GM12878 (cell line): ENCODE measurements around the gene ATP1B2. TPM values are rescaled to one million over a fixed set of nuclear protein-coding genes. Genes with fewer than 3 reads are reported as not detected.
A peak's percentile ranks its signal among the peaks of the same experiment; 100 is the strongest.

Experiments used
- BMI1 ChIP-seq: fragments of 450-650 bp; IDR thresholded peaks from 2 replicates; pipeline ENCODE4 v1.6.1; 2016; ENCODE audit warnings: mild to moderate bottlenecking, moderate library complexity, borderline replicate concordance
- CREM ChIP-seq: IDR thresholded peaks from 2 replicates; pipeline ENCODE4 v1.6.1; 2014; ENCODE audit warnings: antibody characterized with exemption, low read depth
- FOS ChIP-seq: IDR thresholded peaks from 3 replicates; pipeline ENCODE4 v1.6.1; 2011; ENCODE audit warnings: borderline replicate concordance; ENCODE audit not compliant: insufficient read length; ENCODE audit errors: extremely low read depth
- FOXK2 ChIP-seq: fragments of 450-650 bp; IDR thresholded peaks from 2 replicates; pipeline ENCODE4 v1.6.1; 2017; ENCODE audit warnings: mild to moderate bottlenecking, moderate library complexity
- GABPA ChIP-seq: IDR thresholded peaks from 2 replicates; pipeline ENCODE4 v1.6.1; 2014; ENCODE audit warnings: antibody characterized with exemption, low read depth, mild to moderate bottlenecking, inconsistent platforms
- IKZF1 ChIP-seq: fragments of 450-650 bp; conservative IDR thresholded peaks from 2 replicates; pipeline ENCODE4 v1.6.1; 2017; ENCODE audit warnings: antibody characterized with exemption, mild to moderate bottlenecking
- MYB ChIP-seq: fragments of 150-350 bp; IDR thresholded peaks from 2 replicates; pipeline ENCODE4 v1.6.1; 2014; ENCODE audit warnings: mild to moderate bottlenecking, low read depth, low read length, borderline replicate concordance
- SIX5 ChIP-seq: IDR thresholded peaks from 2 replicates; pipeline ENCODE4 v1.6.1; 2011; ENCODE audit warnings: mild to moderate bottlenecking, low read depth, low read length, moderate library complexity; ENCODE audit not compliant: severe bottlenecking
- SUZ12 ChIP-seq: fragments of 200-600 bp; sonication (generic); IDR thresholded peaks from one replicate; pipeline ENCODE4 v1.6.1; 2018; ENCODE audit warnings: antibody characterized with exemption, mild to moderate bottlenecking; ENCODE audit not compliant: unreplicated experiment
- ZNF207 ChIP-seq: fragments of 450-650 bp; IDR thresholded peaks from 2 replicates; pipeline ENCODE4 v1.6.1; 2014; ENCODE audit warnings: antibody characterized with exemption, mild to moderate bottlenecking, borderline replicate concordance
- polyA plus RNA-seq, 11 experiments: library from polyadenylated mRNA; depleted of rRNA in 4 of 11; unstranded in 6 of 11; stranded (reverse) in 5 of 11; fragments of >200 nt; fragmentation: Nextera tagmentation in 4 of 11; fragmentation: Illumina TruSeq in 1 of 11; extraction: Ambion mirVana in 4 of 11; extraction: Trizol in 1 of 11; gene quantifications; 1 replicate in 1 of 11; 2 replicates in 10 of 11; pipeline versions ENCODE4 v1.2.1 to v1.2.3, GENCODE V29; 2011 to 2016; ENCODE audit warnings: inconsistent platforms in 2 of 11, missing spikeins in 2 of 11, low read depth in 1 of 11
- total RNA-seq, 4 experiments: library from RNA; depleted of rRNA in 3 of 4; stranded (reverse); fragments of >200 nt in 3 of 4; fragmentation: Illumina TruSeq in 1 of 4; extraction: Trizol in 1 of 4; gene quantifications; 2 replicates each; pipeline versions ENCODE4 v1.2.1 to v1.2.3, GENCODE V29; 2013 to 2021
- TF ChIP-seq, protein P1 (sequence below): fragments of 450-650 bp; IDR thresholded peaks from 2 replicates; pipeline ENCODE4 v1.6.1; 2016; ENCODE audit warnings: mild to moderate bottlenecking
- TF ChIP-seq, protein P2 (sequence below): fragments of 450-650 bp; IDR thresholded peaks from 2 replicates; pipeline ENCODE4 v1.6.1; 2018; ENCODE audit warnings: mild to moderate bottlenecking, low read depth, moderate library complexity; ENCODE audit not compliant: partially characterized antibody
- TF ChIP-seq, protein P3 (sequence below): IDR thresholded peaks from 2 replicates; pipeline ENCODE4 v1.6.1; 2011; ENCODE audit warnings: low read depth, low read length, improper control_type of control experiment, borderline replicate concordance
- TF ChIP-seq, protein P4 (sequence below): fragments of 150-350 bp; IDR thresholded peaks from 2 replicates; pipeline ENCODE4 v1.6.1; 2016; ENCODE audit warnings: low read depth, low read length
- TF ChIP-seq, protein P5 (sequence below): fragments of 450-650 bp; IDR thresholded peaks from 2 replicates; pipeline ENCODE4 v1.6.1; 2017; ENCODE audit warnings: low read depth, mild to moderate bottlenecking, moderate library complexity

Gene ATP1B2
- total and polyA plus RNA-seq, 10 of the 15 experiments (the other 5 are each of a cell fraction or from before 2014, with no cell fraction given): 0.03 to 0.29 (median 0.15) TPM; not detected in 3

DNA sequence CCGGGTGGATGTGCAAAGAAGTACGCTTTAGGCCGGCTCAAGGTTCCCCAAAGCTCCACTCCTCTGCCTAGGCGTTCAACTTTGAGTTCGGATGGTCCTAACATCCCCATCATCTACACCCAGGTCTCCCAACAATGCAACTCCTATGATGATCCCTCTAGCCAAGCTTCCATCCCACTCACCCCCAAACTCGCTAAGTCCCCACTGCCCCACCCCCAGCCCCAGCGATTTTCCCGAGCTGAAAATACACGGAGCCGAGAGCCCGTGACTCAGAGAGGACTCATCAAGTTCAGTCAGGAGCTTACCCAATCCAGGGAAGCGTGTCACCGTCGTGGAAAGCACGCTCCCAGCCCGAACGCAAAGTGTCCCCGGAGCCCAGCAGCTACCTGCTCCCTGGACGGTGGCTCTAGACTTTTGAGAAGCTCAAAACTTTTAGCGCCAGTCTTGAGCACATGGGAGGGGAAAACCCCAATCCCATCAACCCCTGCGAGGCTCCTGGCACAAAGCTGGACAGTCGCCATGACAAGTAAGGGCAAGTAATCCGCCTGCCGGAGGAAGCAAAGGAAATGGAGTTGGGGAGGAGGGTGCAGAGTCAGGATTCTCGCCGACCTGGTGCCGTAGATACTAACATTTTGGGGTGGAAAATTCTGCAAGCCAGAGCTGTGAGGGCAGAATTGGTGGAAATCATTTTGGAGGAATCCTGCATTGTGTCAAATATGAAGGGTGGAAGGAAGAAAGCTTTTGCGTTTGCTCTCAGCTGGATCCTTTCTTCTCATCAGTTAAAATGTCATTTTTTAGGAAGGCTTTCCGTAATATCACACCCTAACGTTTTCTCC, 36.6 kb downstream of the ATP1B2 start, which contains the start of gene TP53 (continued):
- TF ChIP-seq, protein P1, sequence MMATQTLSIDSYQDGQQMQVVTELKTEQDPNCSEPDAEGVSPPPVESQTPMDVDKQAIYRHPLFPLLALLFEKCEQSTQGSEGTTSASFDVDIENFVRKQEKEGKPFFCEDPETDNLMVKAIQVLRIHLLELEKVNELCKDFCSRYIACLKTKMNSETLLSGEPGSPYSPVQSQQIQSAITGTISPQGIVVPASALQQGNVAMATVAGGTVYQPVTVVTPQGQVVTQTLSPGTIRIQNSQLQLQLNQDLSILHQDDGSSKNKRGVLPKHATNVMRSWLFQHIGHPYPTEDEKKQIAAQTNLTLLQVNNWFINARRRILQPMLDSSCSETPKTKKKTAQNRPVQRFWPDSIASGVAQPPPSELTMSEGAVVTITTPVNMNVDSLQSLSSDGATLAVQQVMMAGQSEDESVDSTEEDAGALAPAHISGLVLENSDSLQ: peak; percentile 50
- TF ChIP-seq GABPA: peak; percentile 56; the same call in 1 of the 2 replicates
- TF ChIP-seq, protein P2, sequence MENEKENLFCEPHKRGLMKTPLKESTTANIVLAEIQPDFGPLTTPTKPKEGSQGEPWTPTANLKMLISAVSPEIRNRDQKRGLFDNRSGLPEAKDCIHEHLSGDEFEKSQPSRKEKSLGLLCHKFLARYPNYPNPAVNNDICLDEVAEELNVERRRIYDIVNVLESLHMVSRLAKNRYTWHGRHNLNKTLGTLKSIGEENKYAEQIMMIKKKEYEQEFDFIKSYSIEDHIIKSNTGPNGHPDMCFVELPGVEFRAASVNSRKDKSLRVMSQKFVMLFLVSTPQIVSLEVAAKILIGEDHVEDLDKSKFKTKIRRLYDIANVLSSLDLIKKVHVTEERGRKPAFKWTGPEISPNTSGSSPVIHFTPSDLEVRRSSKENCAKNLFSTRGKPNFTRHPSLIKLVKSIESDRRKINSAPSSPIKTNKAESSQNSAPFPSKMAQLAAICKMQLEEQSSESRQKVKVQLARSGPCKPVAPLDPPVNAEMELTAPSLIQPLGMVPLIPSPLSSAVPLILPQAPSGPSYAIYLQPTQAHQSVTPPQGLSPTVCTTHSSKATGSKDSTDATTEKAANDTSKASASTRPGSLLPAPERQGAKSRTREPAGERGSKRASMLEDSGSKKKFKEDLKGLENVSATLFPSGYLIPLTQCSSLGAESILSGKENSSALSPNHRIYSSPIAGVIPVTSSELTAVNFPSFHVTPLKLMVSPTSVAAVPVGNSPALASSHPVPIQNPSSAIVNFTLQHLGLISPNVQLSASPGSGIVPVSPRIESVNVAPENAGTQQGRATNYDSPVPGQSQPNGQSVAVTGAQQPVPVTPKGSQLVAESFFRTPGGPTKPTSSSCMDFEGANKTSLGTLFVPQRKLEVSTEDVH: peak; percentile 47
- TF ChIP-seq CREM: peak; percentile 62
- TF ChIP-seq ZNF207: peak; percentile 67; the same call in 1 of the 2 replicates
- TF ChIP-seq, protein P3, sequence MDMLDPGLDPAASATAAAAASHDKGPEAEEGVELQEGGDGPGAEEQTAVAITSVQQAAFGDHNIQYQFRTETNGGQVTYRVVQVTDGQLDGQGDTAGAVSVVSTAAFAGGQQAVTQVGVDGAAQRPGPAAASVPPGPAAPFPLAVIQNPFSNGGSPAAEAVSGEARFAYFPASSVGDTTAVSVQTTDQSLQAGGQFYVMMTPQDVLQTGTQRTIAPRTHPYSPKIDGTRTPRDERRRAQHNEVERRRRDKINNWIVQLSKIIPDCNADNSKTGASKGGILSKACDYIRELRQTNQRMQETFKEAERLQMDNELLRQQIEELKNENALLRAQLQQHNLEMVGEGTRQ: no peak; the same call in 1 of the 2 replicates
- TF ChIP-seq SUZ12: no peak
- TF ChIP-seq BMI1: no peak
- TF ChIP-seq IKZF1: peak; percentile 37
- no peak for TF ChIP-seq FOXK2
- TF ChIP-seq MYB: no peak
- TF ChIP-seq FOS: no peak
- peak; percentile 85 for TF ChIP-seq SIX5
- TF ChIP-seq, protein P4, sequence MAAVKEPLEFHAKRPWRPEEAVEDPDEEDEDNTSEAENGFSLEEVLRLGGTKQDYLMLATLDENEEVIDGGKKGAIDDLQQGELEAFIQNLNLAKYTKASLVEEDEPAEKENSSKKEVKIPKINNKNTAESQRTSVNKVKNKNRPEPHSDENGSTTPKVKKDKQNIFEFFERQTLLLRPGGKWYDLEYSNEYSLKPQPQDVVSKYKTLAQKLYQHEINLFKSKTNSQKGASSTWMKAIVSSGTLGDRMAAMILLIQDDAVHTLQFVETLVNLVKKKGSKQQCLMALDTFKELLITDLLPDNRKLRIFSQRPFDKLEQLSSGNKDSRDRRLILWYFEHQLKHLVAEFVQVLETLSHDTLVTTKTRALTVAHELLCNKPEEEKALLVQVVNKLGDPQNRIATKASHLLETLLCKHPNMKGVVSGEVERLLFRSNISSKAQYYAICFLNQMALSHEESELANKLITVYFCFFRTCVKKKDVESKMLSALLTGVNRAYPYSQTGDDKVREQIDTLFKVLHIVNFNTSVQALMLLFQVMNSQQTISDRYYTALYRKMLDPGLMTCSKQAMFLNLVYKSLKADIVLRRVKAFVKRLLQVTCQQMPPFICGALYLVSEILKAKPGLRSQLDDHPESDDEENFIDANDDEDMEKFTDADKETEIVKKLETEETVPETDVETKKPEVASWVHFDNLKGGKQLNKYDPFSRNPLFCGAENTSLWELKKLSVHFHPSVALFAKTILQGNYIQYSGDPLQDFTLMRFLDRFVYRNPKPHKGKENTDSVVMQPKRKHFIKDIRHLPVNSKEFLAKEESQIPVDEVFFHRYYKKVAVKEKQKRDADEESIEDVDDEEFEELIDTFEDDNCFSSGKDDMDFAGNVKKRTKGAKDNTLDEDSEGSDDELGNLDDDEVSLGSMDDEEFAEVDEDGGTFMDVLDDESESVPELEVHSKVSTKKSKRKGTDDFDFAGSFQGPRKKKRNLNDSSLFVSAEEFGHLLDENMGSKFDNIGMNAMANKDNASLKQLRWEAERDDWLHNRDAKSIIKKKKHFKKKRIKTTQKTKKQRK: no peak
- TF ChIP-seq, protein P5, sequence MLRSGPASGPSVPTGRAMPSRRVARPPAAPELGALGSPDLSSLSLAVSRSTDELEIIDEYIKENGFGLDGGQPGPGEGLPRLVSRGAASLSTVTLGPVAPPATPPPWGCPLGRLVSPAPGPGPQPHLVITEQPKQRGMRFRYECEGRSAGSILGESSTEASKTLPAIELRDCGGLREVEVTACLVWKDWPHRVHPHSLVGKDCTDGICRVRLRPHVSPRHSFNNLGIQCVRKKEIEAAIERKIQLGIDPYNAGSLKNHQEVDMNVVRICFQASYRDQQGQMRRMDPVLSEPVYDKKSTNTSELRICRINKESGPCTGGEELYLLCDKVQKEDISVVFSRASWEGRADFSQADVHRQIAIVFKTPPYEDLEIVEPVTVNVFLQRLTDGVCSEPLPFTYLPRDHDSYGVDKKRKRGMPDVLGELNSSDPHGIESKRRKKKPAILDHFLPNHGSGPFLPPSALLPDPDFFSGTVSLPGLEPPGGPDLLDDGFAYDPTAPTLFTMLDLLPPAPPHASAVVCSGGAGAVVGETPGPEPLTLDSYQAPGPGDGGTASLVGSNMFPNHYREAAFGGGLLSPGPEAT: peak; percentile 81
